GM19193 (cell line): Measurements from ENCODE around the gene CLGN.

Source experiments
- POLR2A ChIP-seq: IDR thresholded peaks from 4 replicates; pipeline ENCODE4 v1.6.1; 2011; ENCODE audit not compliant: insufficient read depth, insufficient read length; ENCODE audit errors: extremely low read depth

The CLGN gene

GRCh38 chr4:140400111-140400510, 27.3 kb downstream of the CLGN start:
- TF ChIP-seq POLR2A: no peak

GRCh38 chr4:140395668-140396067, 31.8 kb downstream of the CLGN start:
- no peak for TF ChIP-seq POLR2A

DNA sequence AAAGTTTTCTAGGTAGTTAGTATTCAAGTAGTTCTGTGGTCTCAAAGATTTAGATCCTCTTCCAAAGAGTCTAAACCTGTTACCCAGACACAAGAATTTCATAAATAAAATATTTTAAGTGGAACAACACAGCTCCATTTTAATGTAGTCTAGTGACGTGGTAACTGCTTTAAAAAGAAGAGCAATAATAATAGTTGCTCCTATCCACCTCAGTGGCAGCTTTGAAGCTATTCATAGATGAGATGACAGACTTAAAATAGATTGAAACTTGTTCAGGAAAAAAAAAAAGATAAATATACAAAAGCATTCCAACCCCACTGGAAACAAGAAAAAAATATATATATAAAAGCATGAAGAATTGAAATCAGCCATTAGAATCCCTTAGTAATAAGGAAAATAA, 39.4 kb downstream of the CLGN start:
- no peak for TF ChIP-seq POLR2A

- no peak for TF ChIP-seq POLR2A
These were observed 44.7 kb downstream of the CLGN start for GRCh38 chr4:140382732-140383131.

DNA sequence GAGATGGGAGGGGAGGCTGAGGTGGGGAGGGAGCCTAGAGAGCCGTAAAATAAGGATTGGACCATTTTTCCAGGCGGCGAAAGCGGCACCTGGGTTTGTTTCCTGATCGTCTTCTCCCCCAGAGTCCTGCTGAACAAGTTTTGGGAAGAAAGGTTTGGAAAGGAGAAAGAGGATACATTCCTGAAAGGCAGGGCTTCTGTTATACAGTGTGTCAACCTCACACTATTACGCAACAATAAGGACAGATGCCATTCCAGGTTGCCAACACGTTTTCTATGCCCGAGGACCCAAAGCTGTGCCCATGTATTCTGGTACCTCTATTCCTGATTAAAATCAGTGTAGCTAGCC, 53.3 kb downstream of the CLGN start:
- TF ChIP-seq POLR2A: no peak

DNA sequence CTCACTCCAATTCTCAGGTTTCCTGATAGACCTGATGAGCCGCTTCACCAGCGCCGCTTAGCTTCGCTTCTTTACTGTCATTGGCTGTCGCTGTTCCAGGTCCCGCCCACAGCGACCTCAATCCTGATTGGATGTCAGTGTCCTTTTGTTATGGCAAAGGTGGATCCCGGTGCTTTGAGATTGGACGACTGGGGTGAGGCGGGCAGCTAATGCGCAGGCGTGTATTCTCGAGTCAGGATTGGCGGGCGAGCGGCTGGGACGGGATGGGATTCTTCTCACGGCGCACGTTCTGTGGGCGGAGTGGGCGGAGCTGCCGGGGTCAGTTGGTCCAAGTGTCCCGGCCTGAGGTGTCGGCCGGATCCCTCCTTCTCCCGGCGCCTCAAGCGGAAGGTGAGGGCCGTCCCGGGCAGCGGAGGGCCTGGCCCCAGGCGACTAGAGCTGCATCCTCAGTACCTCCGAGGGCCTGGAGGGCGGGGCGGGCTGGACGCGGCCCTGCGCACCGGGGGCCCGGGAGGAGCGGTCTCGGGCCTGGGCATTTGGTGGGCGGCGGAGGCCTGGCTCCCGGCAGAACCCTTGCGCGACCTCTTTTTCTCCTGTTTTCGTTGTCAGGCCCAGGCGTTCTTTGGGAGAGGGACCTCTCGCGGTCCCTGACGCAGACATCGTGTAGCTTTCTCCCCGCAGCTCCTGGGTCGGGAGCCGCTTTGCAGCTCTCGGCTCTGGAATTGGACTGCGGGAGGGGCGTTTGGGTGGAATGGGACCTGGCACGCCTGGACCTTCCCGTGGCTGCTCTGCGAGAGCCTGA, 53.9 kb downstream of the CLGN start, which contains the start of gene SCOC:
SCOC (plus strand) TSS at position 319 of the 802 bp plus-strand sequence. CDS start 5,525 bp downstream, outside the sequence.
- TF ChIP-seq POLR2A: peak; percentile 61

DNA sequence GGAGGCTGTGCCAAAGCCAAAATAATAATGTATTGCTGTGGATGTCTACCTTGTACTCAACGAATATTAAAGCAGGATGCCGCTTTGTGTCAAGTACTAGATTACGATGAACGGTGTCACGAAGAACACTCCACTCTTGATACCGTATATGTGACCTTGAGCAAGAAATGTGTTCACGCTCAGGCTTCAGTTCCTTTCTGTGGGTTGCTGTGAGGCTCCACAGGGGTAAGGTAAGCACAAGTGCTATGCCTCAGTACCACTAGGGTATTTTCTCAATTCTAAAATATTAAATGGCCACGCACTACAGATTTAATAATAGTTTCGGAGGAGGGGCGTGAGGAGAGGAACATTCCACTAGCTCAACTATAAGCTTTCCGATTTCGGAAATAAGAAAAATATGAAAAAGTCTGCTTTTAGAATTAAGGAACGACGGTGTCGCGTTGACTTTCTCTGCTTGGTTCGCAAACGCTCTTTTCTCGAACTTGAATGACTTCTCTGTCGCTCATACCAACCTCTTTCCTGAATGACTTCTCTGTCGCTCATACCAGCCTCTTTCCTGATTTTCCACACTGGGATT, 54.6 kb downstream of the CLGN start:
- TF ChIP-seq POLR2A: no peak

- no peak for TF ChIP-seq POLR2A
These were observed 58.8 kb downstream of the CLGN start for GRCh38 chr4:140368686-140369085.

GRCh38 chr4:140367738-140368137, 59.7 kb downstream of the CLGN start:
- TF ChIP-seq POLR2A: no peak

DNA sequence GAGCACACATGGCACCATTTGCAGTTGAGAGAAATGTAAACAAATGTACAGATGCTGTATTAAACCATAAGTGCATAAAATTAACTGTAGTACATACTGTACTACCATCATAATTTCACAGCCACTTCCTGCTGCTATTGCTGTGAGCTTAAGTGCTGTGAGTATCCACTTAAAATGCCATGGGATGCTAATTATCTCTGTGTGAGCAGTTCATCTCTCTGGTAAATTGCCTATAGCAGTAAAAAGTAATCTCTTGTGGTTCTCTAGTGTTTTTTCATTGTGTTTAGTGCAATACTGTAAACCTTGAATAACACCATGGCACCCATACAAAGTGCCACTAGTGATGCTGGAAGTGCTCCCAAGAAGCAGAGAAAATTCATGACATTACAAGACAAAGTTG, 63.9 kb downstream of the CLGN start:
- no peak for TF ChIP-seq POLR2A

DNA sequence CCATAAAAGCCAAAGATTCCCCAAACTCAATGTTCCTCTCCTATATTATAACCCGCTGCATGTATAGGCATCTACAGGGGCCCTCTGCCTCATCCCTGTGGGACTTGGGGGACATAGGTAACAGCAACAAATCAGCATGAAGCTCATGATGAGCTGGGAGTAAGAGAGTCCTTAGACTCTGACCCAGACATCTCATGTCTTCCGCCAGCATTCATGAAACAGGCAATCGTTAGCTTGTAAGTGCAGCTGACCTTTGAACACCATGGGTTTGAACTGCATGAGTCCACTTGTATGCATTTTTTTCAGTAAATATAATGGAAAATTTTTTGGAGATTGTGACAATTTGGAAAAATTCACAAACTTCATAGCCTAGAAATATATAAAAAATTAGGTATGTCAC, 64.4 kb downstream of the CLGN start:
- TF ChIP-seq POLR2A: no peak

DNA sequence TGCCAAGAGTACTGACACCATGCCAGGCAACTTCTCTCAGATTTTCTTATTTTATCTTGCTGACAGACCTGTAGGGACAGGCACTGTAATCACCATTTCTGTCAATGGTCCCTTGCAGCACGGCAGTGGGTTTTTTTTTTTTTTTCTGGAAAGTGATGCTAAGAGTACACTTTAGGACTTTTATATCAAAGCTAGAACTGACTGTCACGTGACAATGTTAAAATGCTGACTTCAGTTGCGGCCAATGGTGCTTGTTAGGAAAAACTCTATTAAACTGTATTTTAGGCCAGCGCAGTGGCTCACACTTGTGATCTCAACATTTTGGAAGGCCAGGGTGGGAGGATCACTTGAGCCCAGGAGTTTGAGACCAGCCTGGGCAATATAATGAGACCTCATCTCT, 66.3 kb downstream of the CLGN start:
- TF ChIP-seq POLR2A: no peak

GRCh38 chr4:140359562-140360427, 67.7 kb downstream of the CLGN start:
- no peak for TF ChIP-seq POLR2A

DNA sequence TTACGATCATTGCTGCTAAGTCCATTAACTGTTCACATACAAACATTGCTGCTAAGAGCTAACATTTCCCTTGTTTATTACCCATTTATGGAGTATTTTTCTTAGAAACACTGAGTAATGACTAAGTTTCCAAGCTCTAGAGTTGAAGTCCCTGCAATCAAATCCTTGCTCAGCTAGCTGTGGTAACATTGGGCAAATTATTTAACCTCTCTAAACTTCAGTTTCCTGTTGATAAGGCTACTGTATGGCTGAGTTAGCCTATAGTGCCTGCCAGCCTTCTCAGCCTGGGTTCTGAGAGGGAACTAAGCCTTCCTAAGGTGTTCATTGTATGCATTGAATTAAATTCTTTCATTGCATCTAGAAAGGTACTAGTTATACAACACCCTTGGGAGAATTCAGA, 69.2 kb downstream of the CLGN start:
- TF ChIP-seq POLR2A: no peak

DNA sequence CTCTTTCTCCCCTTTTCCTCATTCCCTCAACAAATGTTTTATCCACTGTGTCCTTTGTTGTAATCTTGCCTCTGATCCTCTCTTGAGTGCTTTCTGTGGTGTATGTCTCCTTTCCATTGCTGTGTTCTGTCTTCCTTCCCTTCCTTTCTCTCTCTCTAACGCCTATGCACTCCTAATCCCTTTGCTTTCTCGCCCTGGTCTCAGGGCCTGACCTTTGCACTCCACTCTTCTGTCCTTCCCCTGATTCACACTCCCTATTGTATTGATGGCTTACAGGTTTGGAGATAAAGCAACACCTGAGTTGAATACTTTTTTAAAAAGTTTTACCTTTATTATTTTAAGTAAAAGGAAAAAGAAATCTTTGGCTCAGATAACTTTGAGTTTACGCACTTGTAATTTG, 69.6 kb downstream of the CLGN start:
- TF ChIP-seq POLR2A: no peak
